Fibroblast of skin of right biceps (primary cell): ENCODE measurements around the gene IDH1.

Experiments
- DNase-seq: peaks from one replicate; pipeline ENCODE4 v3.0.0-alpha.2; 2013

IDH1 gene

DNA sequence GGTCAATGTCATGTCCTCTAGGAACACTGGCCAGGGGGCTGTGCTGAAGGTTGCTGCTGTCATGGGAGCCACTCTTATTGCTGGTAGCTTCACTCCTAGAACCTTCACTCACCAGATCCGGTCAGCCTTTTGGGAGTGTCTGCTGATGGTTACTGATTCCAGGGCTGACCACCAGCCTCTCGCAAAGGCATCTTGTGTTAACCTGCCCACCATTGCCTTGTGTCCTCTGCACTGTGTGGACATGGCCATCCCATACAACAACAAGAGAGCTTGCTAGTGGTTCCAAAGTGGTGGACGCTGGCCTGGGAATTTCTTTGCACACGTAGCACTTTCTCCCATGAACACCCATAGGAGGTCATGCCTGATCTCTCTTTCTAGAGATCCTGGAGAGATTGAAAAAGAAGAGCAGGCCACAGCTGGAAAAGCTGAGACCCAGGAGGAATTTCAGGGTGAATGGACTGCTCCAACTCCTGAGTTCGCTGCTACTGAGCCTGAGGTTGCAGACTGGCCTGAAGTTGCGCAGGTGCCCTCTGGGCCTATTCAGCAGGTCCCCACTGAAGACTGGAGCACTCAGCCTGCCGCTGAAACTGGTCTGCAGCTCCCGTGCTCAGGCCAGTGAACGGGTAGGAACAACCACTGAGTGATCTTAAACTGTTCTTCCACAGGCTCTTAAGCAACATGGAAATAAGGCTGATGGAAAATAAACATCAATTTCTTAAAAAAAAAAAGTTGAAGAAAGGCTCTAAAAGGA is 46.4 kb downstream of the IDH1 start:
- DNase-seq = no peak

DNA sequence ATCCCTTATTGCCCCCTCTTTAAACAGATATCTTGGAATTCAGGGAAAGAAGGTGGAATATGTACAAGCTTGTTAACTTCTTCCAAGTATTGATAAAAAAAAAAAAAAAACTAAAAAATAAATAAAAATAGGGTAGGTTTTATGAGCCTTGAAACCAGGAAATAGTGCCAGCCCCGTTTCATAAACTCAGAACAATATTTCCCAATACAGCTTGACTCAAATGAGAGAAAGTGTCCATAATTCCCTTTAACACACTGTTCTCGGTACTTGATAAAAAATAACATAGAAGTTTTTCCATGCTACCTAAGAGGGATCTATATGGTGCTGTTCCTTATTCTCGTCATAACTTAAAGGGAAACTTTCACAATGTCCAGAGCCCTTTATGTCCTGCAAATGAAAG is 47.1 kb downstream of the IDH1 start:
- no peak for DNase-seq

DNA sequence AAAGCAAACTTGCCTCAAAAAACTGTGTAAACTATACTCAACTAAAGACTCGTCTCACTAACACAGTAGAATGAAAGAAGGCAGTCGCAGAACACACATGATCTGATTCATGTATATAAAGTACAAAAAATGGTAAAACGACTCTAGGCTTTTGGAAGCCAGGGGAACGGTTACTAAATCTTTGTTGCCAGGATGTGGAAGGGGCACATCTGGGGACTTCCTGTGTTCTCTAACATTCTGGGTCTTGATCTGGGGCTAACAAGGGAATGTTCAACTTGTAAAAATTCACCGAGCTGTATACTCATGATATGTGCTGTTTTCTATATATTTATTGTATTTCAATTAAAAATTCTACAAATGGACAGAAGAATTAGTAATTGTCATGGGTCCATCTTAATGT is 50.7 kb downstream of the IDH1 start:
- no peak for DNase-seq

DNA sequence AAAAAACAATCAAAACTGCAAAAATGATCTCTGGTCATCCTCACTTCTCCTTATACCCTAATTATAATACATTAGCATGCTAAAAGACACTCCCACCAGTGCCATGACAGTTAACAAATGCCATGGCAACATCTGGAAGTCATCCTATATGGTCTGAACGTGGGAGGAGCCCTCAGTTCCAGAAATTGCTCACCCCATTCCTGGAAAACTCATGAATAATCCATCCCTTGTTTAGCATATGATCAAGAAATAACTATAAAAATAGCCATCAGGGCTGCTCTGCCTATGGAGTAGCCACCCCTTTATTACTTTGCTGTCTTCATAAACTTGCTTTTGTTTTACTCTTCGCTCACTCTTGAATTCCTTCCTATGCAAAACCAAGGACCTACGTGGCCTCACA is 59.3 kb downstream of the IDH1 start:
- peak; percentile 15 for DNase-seq

DNA sequence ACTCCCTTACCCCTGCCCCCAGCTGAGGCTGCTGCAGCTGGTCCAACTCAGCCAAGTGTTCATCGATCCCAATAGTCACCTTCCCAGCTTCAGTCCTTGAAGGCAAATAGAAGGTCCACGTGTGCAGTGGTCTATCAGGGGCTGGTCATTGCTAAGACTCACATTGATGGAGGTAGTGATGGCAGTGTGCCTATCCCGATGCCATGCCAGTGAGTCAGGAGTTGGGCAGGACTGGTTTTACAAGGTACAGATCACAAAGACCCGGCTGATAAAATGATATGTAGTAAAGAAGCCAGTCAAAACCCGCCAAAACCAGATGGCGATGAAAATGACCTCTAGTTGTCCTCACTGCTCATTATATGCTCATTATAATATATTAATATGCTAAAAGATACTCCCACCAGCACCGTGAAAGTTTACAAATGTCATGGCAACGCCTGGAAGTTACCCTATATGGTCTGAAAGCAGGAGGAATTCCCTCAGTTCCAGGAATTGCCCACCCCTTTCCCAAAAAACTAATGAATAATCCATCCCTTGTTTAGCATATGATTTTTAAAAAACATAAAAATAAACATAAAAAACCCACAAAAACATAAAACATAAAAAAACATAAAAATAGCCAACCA is 62.1 kb downstream of the IDH1 start:
- no peak for DNase-seq

DNA sequence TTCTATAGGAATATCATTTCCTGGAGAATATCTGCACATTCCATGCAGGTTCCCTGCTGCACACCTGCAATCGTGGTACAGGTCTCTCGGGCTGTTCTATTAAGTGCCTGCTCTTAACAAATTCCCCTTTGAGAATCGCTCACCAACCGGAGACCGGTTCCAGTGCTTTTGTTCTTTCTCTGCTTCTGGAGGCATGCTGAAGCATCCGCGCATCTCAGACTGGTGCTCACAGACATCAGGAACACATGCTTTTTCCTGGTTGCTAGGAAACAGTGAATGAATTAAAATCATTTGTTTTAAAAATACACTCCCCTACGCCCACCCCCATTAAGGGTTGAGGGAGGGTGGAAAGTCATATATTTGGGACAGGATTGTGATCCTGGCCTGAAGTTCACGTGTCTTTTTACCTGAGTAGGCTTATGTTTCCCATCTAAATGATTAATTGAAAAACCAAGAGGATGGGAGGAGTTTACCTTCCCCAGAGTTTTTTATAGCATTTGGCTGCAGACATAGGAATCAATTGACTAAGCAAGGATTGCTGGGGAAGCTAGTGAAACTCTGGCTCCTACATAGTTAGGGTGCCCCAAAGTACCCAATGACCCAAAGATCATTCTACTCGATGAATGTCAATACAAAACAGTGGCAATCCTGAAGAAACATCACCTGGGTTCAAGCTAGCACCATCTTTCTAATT is 64.9 kb downstream of the IDH1 start, which contains the start of gene C2orf80:
Gene C2orf80, minus strand, starts transcription at position 221 of the 694 bp plus-strand sequence. CDS start 3,044 bp downstream, outside the sequence.
- DNase-seq = no peak

DNA sequence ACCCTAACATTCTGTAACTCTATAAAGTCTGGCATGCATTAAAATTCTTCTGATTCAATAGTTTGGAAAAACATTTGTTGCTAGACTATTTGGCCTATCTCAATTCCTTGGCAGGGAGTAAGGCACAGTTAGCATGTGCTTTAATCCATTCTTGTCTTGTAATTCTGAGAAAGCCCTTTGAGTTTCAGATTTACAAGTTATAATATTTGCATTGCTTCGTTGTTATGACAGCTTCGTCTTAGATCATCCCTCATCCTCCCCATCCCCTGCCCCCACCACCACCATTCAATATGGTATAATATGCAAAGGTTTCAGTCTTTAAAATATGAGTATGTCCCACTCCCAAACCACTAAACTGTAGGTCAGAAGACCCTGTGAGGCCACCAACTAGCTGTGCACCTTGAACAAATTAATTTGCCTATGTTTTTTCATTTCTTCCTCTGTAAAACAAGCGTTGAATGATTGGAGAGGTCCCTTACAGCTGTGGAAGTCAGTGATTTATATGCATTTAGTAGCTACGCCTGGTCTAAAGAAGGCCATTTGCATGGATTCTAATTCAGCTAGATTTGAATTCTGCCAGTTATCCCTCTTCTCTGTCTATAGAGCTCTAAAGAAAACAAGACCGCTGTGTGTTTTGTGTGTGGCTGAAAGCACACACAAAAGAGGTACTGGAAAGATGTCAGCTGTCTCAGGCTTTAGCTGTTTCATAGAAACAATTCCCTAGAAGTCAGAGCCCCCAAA is 65.6 kb downstream of the IDH1 start:
- no peak for DNase-seq

DNA sequence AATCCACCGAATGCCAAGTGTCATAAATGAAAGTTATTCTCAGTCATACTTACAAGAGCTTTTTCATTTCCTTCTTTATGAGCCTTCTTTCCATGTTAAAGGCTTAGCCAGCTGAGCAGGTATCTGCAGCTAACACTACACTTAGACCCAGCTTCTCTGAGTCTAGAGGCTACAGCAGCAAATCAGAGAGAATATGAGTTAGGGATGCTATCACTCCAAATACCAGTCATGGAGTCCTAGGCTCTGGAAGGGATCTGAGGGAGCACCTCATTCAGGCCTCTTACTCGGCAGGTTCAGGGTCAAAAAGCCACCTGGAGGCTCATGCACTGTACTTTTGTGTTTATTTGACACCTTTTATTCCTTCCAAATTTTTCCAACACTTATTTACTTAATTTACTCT is 68.0 kb downstream of the IDH1 start:
- no peak for DNase-seq

DNA sequence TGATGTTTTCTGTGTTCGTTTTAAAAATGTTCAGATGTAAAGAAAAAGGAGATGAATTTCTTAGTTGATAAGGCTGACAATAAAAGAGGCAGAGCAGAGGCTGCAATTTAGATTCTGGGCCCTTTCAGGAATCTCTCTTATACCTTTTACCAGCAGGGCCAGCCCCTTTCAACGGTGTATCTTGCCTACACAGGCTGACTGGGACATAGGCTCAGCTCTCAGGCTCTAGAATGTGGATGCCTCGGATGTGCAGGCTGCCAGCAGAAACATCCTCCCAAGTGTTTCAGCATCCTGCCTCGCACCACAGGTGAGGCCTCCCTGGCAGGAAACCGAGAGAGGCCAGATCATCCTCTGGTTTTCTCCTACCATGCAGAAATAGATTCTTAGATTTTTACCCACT is 68.4 kb downstream of the IDH1 start:
- DNase-seq = no peak
